Sigmoid colon (tissue), 4 donors: Measurements from ENCODE around the gene UTS2B.

Experiments
- EP300 ChIP-seq, 4 donors: sonication (generic); formaldehyde crosslinking; IDR thresholded peaks; one replicate each; pipeline ENCODE4 v1.6.1; 2017; ENCODE audit warnings: antibody characterized with exemption in 4 of 4
- POLR2A ChIP-seq, 2 donors: fragments of 450-650 bp; IDR thresholded peaks; one replicate each; pipeline ENCODE4 v1.6.1; 2016; ENCODE audit warnings: antibody characterized with exemption in 2 of 2, mild to moderate bottlenecking in 2 of 2, moderate library complexity in 2 of 2
- POLR2AphosphoS5 ChIP-seq, 4 donors: sonication (generic); formaldehyde crosslinking; IDR thresholded peaks; one replicate each; pipeline ENCODE4 v1.6.1; 2017; ENCODE audit warnings: antibody characterized with exemption in 4 of 4
- TF ChIP-seq, protein P1 (sequence below), 4 experiments: fragments of 450-650 bp in 3 of 4; fragments of 200-600 bp in 1 of 4; IDR thresholded peaks; one replicate each; pipeline ENCODE4 v1.5.1; 2016 to 2019; ENCODE audit warnings: antibody characterized with exemption in 4 of 4, mild to moderate bottlenecking in 3 of 4, moderate library complexity in 2 of 4

DNA sequence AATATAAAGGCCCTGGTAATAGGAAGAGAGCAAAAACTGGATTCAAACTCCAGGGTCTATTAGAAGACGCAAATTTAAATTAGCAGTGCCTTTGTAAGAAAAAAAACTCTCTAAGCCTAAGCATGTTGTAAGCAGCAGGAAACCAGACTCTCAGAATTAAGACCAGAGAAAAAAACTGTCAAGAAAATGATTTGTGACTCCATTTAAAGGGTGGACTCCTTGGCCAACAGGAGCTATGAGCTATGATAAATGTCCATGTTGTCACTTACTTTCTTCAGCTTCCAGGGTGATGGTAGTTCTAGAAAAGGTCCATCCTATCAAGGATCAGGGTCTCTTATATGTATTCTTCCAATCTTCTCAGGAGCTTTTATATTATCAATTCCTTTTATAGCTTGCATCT lies 36.0 kb downstream of the UTS2B start:
- TF ChIP-seq, protein P1, sequence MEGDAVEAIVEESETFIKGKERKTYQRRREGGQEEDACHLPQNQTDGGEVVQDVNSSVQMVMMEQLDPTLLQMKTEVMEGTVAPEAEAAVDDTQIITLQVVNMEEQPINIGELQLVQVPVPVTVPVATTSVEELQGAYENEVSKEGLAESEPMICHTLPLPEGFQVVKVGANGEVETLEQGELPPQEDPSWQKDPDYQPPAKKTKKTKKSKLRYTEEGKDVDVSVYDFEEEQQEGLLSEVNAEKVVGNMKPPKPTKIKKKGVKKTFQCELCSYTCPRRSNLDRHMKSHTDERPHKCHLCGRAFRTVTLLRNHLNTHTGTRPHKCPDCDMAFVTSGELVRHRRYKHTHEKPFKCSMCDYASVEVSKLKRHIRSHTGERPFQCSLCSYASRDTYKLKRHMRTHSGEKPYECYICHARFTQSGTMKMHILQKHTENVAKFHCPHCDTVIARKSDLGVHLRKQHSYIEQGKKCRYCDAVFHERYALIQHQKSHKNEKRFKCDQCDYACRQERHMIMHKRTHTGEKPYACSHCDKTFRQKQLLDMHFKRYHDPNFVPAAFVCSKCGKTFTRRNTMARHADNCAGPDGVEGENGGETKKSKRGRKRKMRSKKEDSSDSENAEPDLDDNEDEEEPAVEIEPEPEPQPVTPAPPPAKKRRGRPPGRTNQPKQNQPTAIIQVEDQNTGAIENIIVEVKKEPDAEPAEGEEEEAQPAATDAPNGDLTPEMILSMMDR (IDR thresholded peaks at IDR 0.05) = no peak
- TF ChIP-seq POLR2A (IDR thresholded peaks at IDR 0.05) (no peak), EP300 (IDR thresholded peaks at IDR 0.05) (no peak), POLR2AphosphoS5 (IDR thresholded peaks at IDR 0.05) (no peak)
